Stomach (tissue), 19 donors: ENCODE measurements around the gene ST6GALNAC5. TPM values are rescaled to one million over a fixed set of nuclear protein-coding genes. Genes with fewer than 3 reads are reported as not detected.
"Not testable (repeated sequence)": the region's sequence is repeated elsewhere in the genome, so short reads cannot be mapped to it uniquely, and the experiment has no call there.

Experiments used
- DNase-seq, 2 donors: peaks; one replicate each; pipeline versions ENCODE4 v3.0.0 to v3.0.0-alpha.2; 2013 to 2019
- H3K27ac ChIP-seq, 5 donors: fragments of 200-600 bp in 4 of 5; sonication (generic) in 4 of 5; one replicate each; pipeline ENCODE4 v1.5.1; 2013 to 2019; ENCODE audit warnings: mild to moderate bottlenecking in 1 of 5, moderate library complexity in 1 of 5
- H3K27me3 ChIP-seq, 3 donors: fragments of 200-600 bp; sonication (generic); one replicate each; pipeline ENCODE4 v1.5.1; 2017 to 2019; ENCODE audit warnings: mixed run types in 1 of 3
- H3K36me3 ChIP-seq, 4 donors: fragments of 200-600 bp; sonication (generic); 1 replicate in 3 of 4; 2 replicates in 1 of 4; pipeline ENCODE4 v1.5.1; 2016 to 2019
- H3K4me1 ChIP-seq, 4 donors: fragments of 200-600 bp; sonication (generic); one replicate each; pipeline ENCODE4 v1.5.1; 2016 to 2019
- H3K4me3 ChIP-seq, 4 donors: fragments of 200-600 bp; sonication (generic) in 3 of 4; one replicate each; pipeline ENCODE4 v1.5.1; 2016 to 2019; ENCODE audit warnings: mild to moderate bottlenecking in 1 of 4
- H3K9me3 ChIP-seq, 4 donors: fragments of 200-600 bp; sonication (generic); one replicate each; pipeline ENCODE4 v1.5.1; 2016 to 2019
- CTCF ChIP-seq, 7 experiments: fragments of 450-650 bp in 4 of 7; fragments of 200-600 bp in 3 of 7; sonication (generic) in 3 of 7; IDR thresholded peaks; one replicate each; pipeline ENCODE4 v1.5.1; 2016 to 2019; ENCODE audit warnings: antibody characterized with exemption in 7 of 7, control low read depth in 2 of 7, mild to moderate bottlenecking in 1 of 7
- EP300 ChIP-seq: sonication (generic); formaldehyde crosslinking; IDR thresholded peaks from one replicate; pipeline ENCODE4 v1.6.1; 2017; ENCODE audit warnings: antibody characterized with exemption
- POLR2A ChIP-seq, 4 donors: fragments of 450-650 bp; IDR thresholded peaks; one replicate each; pipeline ENCODE4 v1.6.1; 2016; ENCODE audit warnings: antibody characterized with exemption in 4 of 4, control low read depth in 2 of 4, mild to moderate bottlenecking in 1 of 4, moderate library complexity in 1 of 4
- POLR2AphosphoS5 ChIP-seq, 3 donors: sonication (generic); formaldehyde crosslinking; IDR thresholded peaks; one replicate each; pipeline ENCODE4 v1.6.1; 2016; ENCODE audit warnings: antibody characterized with exemption in 3 of 3
- WGBS, 5 donors: extraction: QIAGEN DNeasy Blood & Tissue Kit in 3 of 5; methylation state at CpG; one replicate each; pipeline versions ENCODE4 v1.1.5 to v1.1.7; 2013 to 2018; 5-methylcytosine and 5-hydroxymethylcytosine counted together
- intact Hi-C: fragments of 100-400 bp; cut with DNase I; formaldehyde crosslinking; loops from one replicate; pipeline ENCODE4 v1.15.1; 2023; ENCODE audit warnings: low total_unique reads
- long read RNA-seq, 10 donors: transcript quantifications; one replicate each; lab custom pipeline, GENCODE V29; 2026
- polyA plus RNA-seq, 3 donors: library from polyadenylated mRNA; stranded (reverse); fragments of 200-250 nt; gene quantifications; one replicate each; pipeline ENCODE4 v1.2.3, GENCODE V29; 2013
- total RNA-seq, 5 donors: library from RNA; depleted of rRNA; stranded (reverse); fragments of >200 nt; gene quantifications; one replicate each; pipeline versions ENCODE4 v1.1.0 to v1.2.3, GENCODE V29; 2014 to 2016
- donor health status: healthy with polysubstance abuse.
- donor health status: Bipolar disorder and iron deficiency.
- donor health status: healthy.

The ST6GALNAC5 gene
- 10 to 100 TPM in 2 of 5 donors, 1 to 10 TPM in 2, not detected in 1; 2.5 to 22.0 (median 12.2) TPM for total RNA-seq
- 1 to 10 TPM; 1.3 to 2.9 (median 1.8) TPM for polyA plus RNA-seq
- long read RNA-seq, donor 1, partial matches to known transcripts = 0 of 1 reads
- long read RNA-seq, donor 1, other reads (novel, unspliced or antisense) = 0 of 1 reads
- long read RNA-seq, donor 2 = 0 reads
- long read RNA-seq, donor 3, partial matches to known transcripts = 0 of 2 reads
- long read RNA-seq, donor 3, other reads (novel, unspliced or antisense) = 0 of 2 reads
- long read RNA-seq, donor 4 = 0 reads
- long read RNA-seq, donor 5, partial matches to known transcripts = 0 of 5 reads
- long read RNA-seq, donor 5, other reads (novel, unspliced or antisense) = 0 of 5 reads
- long read RNA-seq, donor 6 = 0 reads
- long read RNA-seq, donor 7, transcript ST6GALNAC5-202 (5 exons, 3,751 nt) = major isoform, 5 of 7 reads
- long read RNA-seq, donor 7, partial matches to known transcripts = 0 of 7 reads
- long read RNA-seq, donor 7, other reads (novel, unspliced or antisense) = 0 of 7 reads
- long read RNA-seq, donor 8, partial matches to known transcripts = 0 of 2 reads
- long read RNA-seq, donor 8, other reads (novel, unspliced or antisense) = 0 of 2 reads
- long read RNA-seq, donor 9, partial matches to known transcripts = 0 of 6 reads
- long read RNA-seq, donor 9, other reads (novel, unspliced or antisense) = 0 of 6 reads
- long read RNA-seq, donor 10, partial matches to known transcripts = 0 of 3 reads
- long read RNA-seq, donor 10, other reads (novel, unspliced or antisense) = 0 of 3 reads

GRCh38 chr1:76867342-76868130 lies at the start of gene ST6GALNAC5:
ST6GALNAC5 (plus strand) TSS chr1:76867480.
- H3K9me3 ChIP-seq = no peaks in the 10 kb centered on the region
- WGBS, 5 donors = 1 to 3% (median 2%) methylated on average over 25 to 50 of the region's 50 CpGs
- intact Hi-C loops = no loop called here
- peaks cover 10 to 34% (median 20%) of the 10 kb centered on the region in 4 donors for H3K4me1 ChIP-seq
- peak in 1 of 2 donors; percentile 80 for DNase-seq
- H3K27ac ChIP-seq = peak within 1 kb of the TSS; percentile 36 to 84 (median 73)
- H3K27me3 ChIP-seq = peaks cover 0 to 51% (median 22%) of the 10 kb centered on the region in 3 donors
- H3K4me3 ChIP-seq = peak within 1 kb of the TSS; percentile 51 to 56 (median 52)
- TF ChIP-seq EP300 = no peak
- TF ChIP-seq POLR2AphosphoS5 (IDR thresholded peaks at IDR 0.05) = no peak
- no peak for TF ChIP-seq POLR2A (IDR thresholded peaks at IDR 0.05)
- no peak for TF ChIP-seq CTCF (IDR thresholded peaks at IDR 0.05)
- H3K36me3 ChIP-seq = no peaks in the 10 kb centered on the region

- Histone ChIP-seq H3K27me3 (peaks cover 0 to 3% (median 0%) of the 10 kb centered on the region in 3 donors), H3K36me3 (no peaks in the 10 kb centered on the region), H3K27ac (no peak overlapping the region), H3K4me1 (no peaks in the 10 kb centered on the region), H3K4me3 (no peak overlapping the region), H3K9me3 (no peaks in the 10 kb centered on the region)
- intact Hi-C loops = no loop called here
- DNase-seq = no peak
- no peak for TF ChIP-seq CTCF (IDR thresholded peaks at IDR 0.05)
- no peak for TF ChIP-seq POLR2AphosphoS5 (IDR thresholded peaks at IDR 0.05)
- no peak for TF ChIP-seq POLR2A (IDR thresholded peaks at IDR 0.05)
- TF ChIP-seq EP300 = no peak
- 53 to 64% (median 60%) methylated on average over 2 of the region's 2 CpGs for WGBS, 5 donors
These were observed 47.3 kb upstream of the ST6GALNAC5 start for GRCh38 chr1:76820028-76820427.

- intact Hi-C loops = not testable (repeated sequence)
These were observed 44.3 kb upstream of the ST6GALNAC5 start for GRCh38 chr1:76822961-76823360.

GRCh38 chr1:76824106-76824505 lies 43.2 kb upstream of the ST6GALNAC5 start:
- TF ChIP-seq POLR2AphosphoS5 (IDR thresholded peaks at IDR 0.05) (no peak), EP300 (no peak), CTCF (IDR thresholded peaks at IDR 0.05) (no peak), POLR2A (IDR thresholded peaks at IDR 0.05) (no peak)

More at GRCh38 chr1:76822961-76823360, 44.3 kb upstream of the ST6GALNAC5 start:
- H3K4me1 ChIP-seq, H3K9me3 ChIP-seq, DNase-seq, H3K36me3 ChIP-seq, H3K4me3 ChIP-seq, H3K27me3 ChIP-seq, H3K27ac ChIP-seq: not testable (repeated sequence)

More at GRCh38 chr1:76824106-76824505, 43.2 kb upstream of the ST6GALNAC5 start:
- no peak overlapping the region for H3K27ac ChIP-seq
- no peaks in the 10 kb centered on the region for H3K27me3 ChIP-seq
- H3K4me3 ChIP-seq = no peak overlapping the region
- no peak for DNase-seq
- intact Hi-C loops = no loop called here
- H3K4me1 ChIP-seq = no peaks in the 10 kb centered on the region
- no peaks in the 10 kb centered on the region for H3K36me3 ChIP-seq
- H3K9me3 ChIP-seq = no peaks in the 10 kb centered on the region
